WTC11 (cell line): ENCODE data around the gene WDR89. TPM values are rescaled to one million over a fixed set of nuclear protein-coding genes. Genes with fewer than 3 reads are reported as not detected.

Source experiments
- ATAC-seq: fragments of 200-7000 bp; cut with Tn5 transposase; 2 replicates; pipeline ENCODE4 v1.10.0; 2021; ENCODE audit warnings: mild to moderate bottlenecking, moderate library complexity
- CTCF ChIA-PET: fragments of 300-600 bp; sonication (Branson Sonifier 250); formaldehyde crosslinking; loops from one replicate; lab custom pipeline; 2021; ENCODE audit warnings: antibody characterized with exemption; lab: Charles Lee
- POLR2A ChIA-PET: fragments of 350-600 bp; sonication (Branson Sonifier 250); formaldehyde crosslinking; loops from one replicate; lab custom pipeline; 2021; ENCODE audit warnings: antibody characterized with exemption; lab: Charles Lee
- DNase-seq: peaks from one replicate; pipeline ENCODE4 v3.0.0; 2021; ENCODE audit warnings: low spot score
- H3K27ac Mint-ChIP-seq: 2 replicates; pipeline ENCODE4 v1.8.0; 2021; ENCODE audit warnings: mixed read lengths
- H3K27me3 Mint-ChIP-seq: 2 replicates; pipeline ENCODE4 v1.8.0; 2021; ENCODE audit warnings: low read depth, mild to moderate bottlenecking, moderate library complexity, mixed read lengths
- H3K36me3 Mint-ChIP-seq: 2 replicates; pipeline ENCODE4 v1.8.0; 2021; ENCODE audit warnings: mixed read lengths
- H3K4me1 Mint-ChIP-seq: 2 replicates; pipeline ENCODE4 v1.8.0; 2022; ENCODE audit warnings: mixed read lengths
- H3K4me3 Mint-ChIP-seq: 2 replicates; pipeline ENCODE4 v1.8.0; 2021; ENCODE audit warnings: mild to moderate bottlenecking, moderate library complexity, mixed read lengths
- H3K9me3 Mint-ChIP-seq: 2 replicates; pipeline ENCODE4 v1.8.0; 2021; ENCODE audit warnings: mixed read lengths
- ATF1 ChIP-seq: sonication (generic); formaldehyde crosslinking; IDR thresholded peaks from 2 replicates; pipeline ENCODE4 v1.8.1; 2023; ENCODE audit warnings: mild to moderate bottlenecking, moderate library complexity, missing genetic modification reagents
- EMX1 ChIP-seq: fragments of 250-450 bp; sonication (Bioruptor Pico); IDR thresholded peaks from 2 replicates; pipeline ENCODE4 v1.8.0; 2021; ENCODE audit warnings: mild to moderate bottlenecking
- ESRRA ChIP-seq: sonication (generic); formaldehyde crosslinking; IDR thresholded peaks from 2 replicates; pipeline ENCODE4 v1.8.1; 2022; ENCODE audit warnings: mild to moderate bottlenecking, missing genetic modification reagents, borderline replicate concordance
- FOXK1 ChIP-seq: sonication (generic); formaldehyde crosslinking; IDR thresholded peaks from 2 replicates; pipeline ENCODE4 v1.8.0; 2022; ENCODE audit warnings: mild to moderate bottlenecking, moderate library complexity, missing genetic modification reagents
- GRHL2 ChIP-seq: fragments of 250-450 bp; sonication (Bioruptor Pico); IDR thresholded peaks from 2 replicates; pipeline ENCODE4 v1.8.0; 2022; ENCODE audit warnings: mild to moderate bottlenecking, moderate library complexity; ENCODE audit not compliant: insufficient replicate concordance, severe bottlenecking
- HMGA2 ChIP-seq: fragments of 250-450 bp; sonication (Bioruptor Pico); IDR thresholded peaks from 2 replicates; pipeline ENCODE4 v1.4.0; 2021; ENCODE audit warnings: mild to moderate bottlenecking, moderate library complexity
- JAZF1 ChIP-seq: fragments of 250-450 bp; sonication (Bioruptor Pico); IDR thresholded peaks from 2 replicates; pipeline ENCODE4 v1.9.0; 2021; ENCODE audit warnings: moderate library complexity, mild to moderate bottlenecking, inconsistent platforms
- JUN ChIP-seq: sonication (generic); formaldehyde crosslinking; IDR thresholded peaks from 2 replicates; pipeline ENCODE4 v1.8.0; 2023; ENCODE audit warnings: mild to moderate bottlenecking, missing genetic modification reagents
- KAT7 ChIP-seq: sonication (generic); formaldehyde crosslinking; IDR thresholded peaks from 2 replicates; pipeline ENCODE4 v1.8.1; 2023; ENCODE audit warnings: missing genetic modification reagents, mild to moderate bottlenecking, borderline replicate concordance
- NFE2L1 ChIP-seq: sonication (generic); formaldehyde crosslinking; IDR thresholded peaks from 2 replicates; pipeline ENCODE4 v1.8.1; 2023; ENCODE audit warnings: missing genetic modification reagents
- SMAD3 ChIP-seq: sonication (generic); formaldehyde crosslinking; IDR thresholded peaks from 2 replicates; pipeline ENCODE4 v1.8.0; 2022; ENCODE audit warnings: missing genetic modification reagents, mild to moderate bottlenecking, borderline replicate concordance
- SMAD4 ChIP-seq: sonication (generic); formaldehyde crosslinking; IDR thresholded peaks from 2 replicates; pipeline ENCODE4 v1.8.0; 2022; ENCODE audit warnings: mild to moderate bottlenecking, missing genetic modification reagents
- SOX15 ChIP-seq: fragments of 250-450 bp; sonication (Bioruptor Pico); IDR thresholded peaks from 2 replicates; pipeline ENCODE4 v1.9.0; 2021; ENCODE audit warnings: mild to moderate bottlenecking
- TP53 ChIP-seq: sonication (generic); formaldehyde crosslinking; IDR thresholded peaks from 2 replicates; pipeline ENCODE4 v1.8.1; 2023; ENCODE audit warnings: mild to moderate bottlenecking, missing genetic modification reagents
- ZNF138 ChIP-seq: sonication (generic); formaldehyde crosslinking; conservative IDR thresholded peaks from 2 replicates; pipeline ENCODE4 v1.8.1; 2022; ENCODE audit warnings: mild to moderate bottlenecking, moderate library complexity, missing genetic modification reagents
- ZNF263 ChIP-seq: sonication (generic); formaldehyde crosslinking; IDR thresholded peaks from 2 replicates; pipeline ENCODE4 v1.8.1; 2022; ENCODE audit warnings: low read depth, mild to moderate bottlenecking, moderate library complexity, missing genetic modification reagents
- ZNF671 ChIP-seq: fragments of 250-450 bp; sonication (Bioruptor Pico); IDR thresholded peaks from 2 replicates; pipeline ENCODE4 v1.8.0; 2021; ENCODE audit warnings: mild to moderate bottlenecking
- total RNA-seq: library from RNA; stranded (reverse); gene quantifications from 3 replicates; pipeline ENCODE4 v1.2.3, GENCODE V29; 2021
- TF ChIP-seq, protein P1 (sequence below): sonication (generic); formaldehyde crosslinking; IDR thresholded peaks from 2 replicates; pipeline ENCODE4 v1.8.0; 2023; ENCODE audit warnings: missing genetic modification reagents
- TF ChIP-seq, protein P2 (sequence below): sonication (generic); formaldehyde crosslinking; IDR thresholded peaks from 2 replicates; pipeline ENCODE4 v1.8.1; 2023; ENCODE audit warnings: mild to moderate bottlenecking, missing genetic modification reagents, moderate library complexity
- TF ChIP-seq, protein P3 (sequence below): fragments of 250-450 bp; sonication (Bioruptor Pico); IDR thresholded peaks from 2 replicates; pipeline ENCODE4 v2.1.2; 2022; ENCODE audit warnings: mild to moderate bottlenecking, moderate library complexity
- TF ChIP-seq, protein P4 (sequence below): sonication (generic); formaldehyde crosslinking; IDR thresholded peaks from 2 replicates; pipeline ENCODE4 v1.8.0; 2022; ENCODE audit warnings: mild to moderate bottlenecking, missing genetic modification reagents
- TF ChIP-seq, protein P5 (sequence below): sonication (generic); formaldehyde crosslinking; IDR thresholded peaks from 2 replicates; pipeline ENCODE4 v1.8.0; 2022; ENCODE audit warnings: missing genetic modification reagents

WDR89 gene
- total RNA-seq, 1 experiment from 2014 or later = 27.5 TPM

DNA sequence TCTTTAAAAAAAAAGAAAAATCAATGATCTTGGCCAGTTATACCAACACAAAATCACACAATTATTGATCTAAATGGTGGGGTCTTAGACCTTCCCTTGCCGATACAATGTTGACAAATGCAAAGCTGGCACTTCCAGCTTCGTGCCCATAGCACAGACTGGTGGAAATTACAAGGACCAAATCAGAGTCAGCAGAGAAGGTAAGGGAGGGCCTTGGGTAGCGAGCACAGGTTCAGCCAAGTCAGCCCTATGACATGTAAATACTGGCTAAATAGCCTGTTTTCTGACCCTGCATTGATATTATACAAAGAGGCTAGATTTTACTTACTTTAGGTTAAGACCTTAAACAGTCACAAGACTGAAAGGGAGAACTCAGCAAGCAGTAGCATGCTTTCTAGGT lies 30.3 kb upstream of the WDR89 start (continued):
- TF ChIP-seq ZNF138 (CRISPR knock-in tag) (no peak), NFE2L1 (CRISPR knock-in tag) (no peak)
- TF ChIP-seq, protein P1, sequence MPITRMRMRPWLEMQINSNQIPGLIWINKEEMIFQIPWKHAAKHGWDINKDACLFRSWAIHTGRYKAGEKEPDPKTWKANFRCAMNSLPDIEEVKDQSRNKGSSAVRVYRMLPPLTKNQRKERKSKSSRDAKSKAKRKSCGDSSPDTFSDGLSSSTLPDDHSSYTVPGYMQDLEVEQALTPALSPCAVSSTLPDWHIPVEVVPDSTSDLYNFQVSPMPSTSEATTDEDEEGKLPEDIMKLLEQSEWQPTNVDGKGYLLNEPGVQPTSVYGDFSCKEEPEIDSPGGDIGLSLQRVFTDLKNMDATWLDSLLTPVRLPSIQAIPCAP (CRISPR knock-in tag) = no peak

DNA sequence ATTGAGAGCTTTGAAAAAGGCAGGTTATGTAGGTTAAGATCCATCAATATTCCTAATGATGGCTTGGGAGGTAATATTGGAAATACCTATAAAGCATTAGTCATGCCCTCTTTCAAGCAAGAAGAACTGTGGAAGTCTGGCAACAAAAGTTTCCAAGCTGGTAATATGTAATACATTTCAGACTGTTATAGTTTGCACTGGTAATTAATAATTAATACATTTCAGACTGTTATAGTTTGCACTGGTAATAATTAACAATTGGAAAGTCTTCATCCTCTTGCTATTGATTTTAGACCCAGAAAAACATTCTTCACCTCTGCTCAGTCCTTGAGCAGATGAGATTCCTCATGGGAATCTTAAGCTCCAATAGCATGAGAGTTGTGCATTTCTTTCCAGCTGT lies 29.0 kb upstream of the WDR89 start:
- TF ChIP-seq HMGA2 (no peak), KAT7 (CRISPR knock-in tag) (no peak), JAZF1 (CRISPR knock-in tag) (no peak), FOXK1 (CRISPR knock-in tag) (no peak), ATF1 (no peak)
- TF ChIP-seq, protein P2, sequence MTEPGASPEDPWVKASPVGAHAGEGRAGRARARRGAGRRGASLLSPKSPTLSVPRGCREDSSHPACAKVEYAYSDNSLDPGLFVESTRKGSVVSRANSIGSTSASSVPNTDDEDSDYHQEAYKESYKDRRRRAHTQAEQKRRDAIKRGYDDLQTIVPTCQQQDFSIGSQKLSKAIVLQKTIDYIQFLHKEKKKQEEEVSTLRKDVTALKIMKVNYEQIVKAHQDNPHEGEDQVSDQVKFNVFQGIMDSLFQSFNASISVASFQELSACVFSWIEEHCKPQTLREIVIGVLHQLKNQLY (CRISPR knock-in tag) = no peak
- Mint-ChIP-seq H3K27me3 (no peaks in the 10 kb centered on the region), H3K4me3 (no peak overlapping the region), H3K9me3 (no peaks in the 10 kb centered on the region), H3K4me1 (no peaks in the 10 kb centered on the region), H3K36me3 (no peaks in the 10 kb centered on the region), H3K27ac (no peak overlapping the region)
- DNase-seq = no peak
- CTCF ChIA-PET = no interaction called here
- ATAC-seq = no peak
- POLR2A ChIA-PET = interaction anchor here (0.7 kb wide), 1 partner anchor 30 kb away, joined by 4 read pairs; no protein-coding TSS in a partner anchor

DNA sequence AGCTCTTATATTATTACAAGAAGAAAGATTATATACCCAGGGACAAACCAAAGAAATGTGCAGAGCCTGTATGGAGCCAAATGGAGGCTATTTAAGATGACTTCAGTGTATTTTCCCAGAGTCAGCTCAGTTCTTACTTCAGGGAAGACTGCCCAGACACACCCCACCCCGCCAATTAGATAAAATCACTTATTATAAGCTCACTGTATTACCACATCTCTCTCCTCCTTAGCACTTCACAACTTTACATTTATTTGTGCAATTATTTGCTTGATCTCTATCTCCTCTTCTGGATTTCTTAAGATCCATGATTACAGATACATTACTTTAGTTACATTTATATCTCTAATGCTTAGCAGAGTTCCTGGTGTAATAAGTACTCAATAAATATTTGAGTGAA lies 24.7 kb upstream of the WDR89 start:
- no peaks in the 10 kb centered on the region for H3K9me3 Mint-ChIP-seq
- H3K4me3 Mint-ChIP-seq = no peak overlapping the region
- no peaks in the 10 kb centered on the region for H3K27me3 Mint-ChIP-seq
- H3K4me1 Mint-ChIP-seq = no peaks in the 10 kb centered on the region
- CTCF ChIA-PET = no interaction called here
- no peaks in the 10 kb centered on the region for H3K36me3 Mint-ChIP-seq
- POLR2A ChIA-PET = no interaction called here
- TF ChIP-seq HMGA2 (no peak), ZNF263 (CRISPR knock-in tag) (no peak), ZNF671 (no peak), ZNF138 (CRISPR knock-in tag) (no peak), GRHL2 (CRISPR knock-in tag) (no peak), SMAD4 (CRISPR knock-in tag) (no peak), ESRRA (no peak), SOX15 (CRISPR knock-in tag) (no peak)
- TF ChIP-seq, protein P3, sequence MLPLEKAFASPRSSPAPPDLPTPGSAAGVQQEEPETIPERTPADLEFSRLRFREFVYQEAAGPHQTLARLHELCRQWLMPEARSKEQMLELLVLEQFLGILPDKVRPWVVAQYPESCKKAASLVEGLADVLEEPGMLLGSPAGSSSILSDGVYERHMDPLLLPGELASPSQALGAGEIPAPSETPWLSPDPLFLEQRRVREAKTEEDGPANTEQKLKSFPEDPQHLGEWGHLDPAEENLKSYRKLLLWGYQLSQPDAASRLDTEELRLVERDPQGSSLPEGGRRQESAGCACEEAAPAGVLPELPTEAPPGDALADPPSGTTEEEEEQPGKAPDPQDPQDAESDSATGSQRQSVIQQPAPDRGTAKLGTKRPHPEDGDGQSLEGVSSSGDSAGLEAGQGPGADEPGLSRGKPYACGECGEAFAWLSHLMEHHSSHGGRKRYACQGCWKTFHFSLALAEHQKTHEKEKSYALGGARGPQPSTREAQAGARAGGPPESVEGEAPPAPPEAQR (CRISPR knock-in tag) = no peak
- TF ChIP-seq, protein P1 (CRISPR knock-in tag) = no peak
- TF ChIP-seq, all 79 proteins: peak for 0
- no peak for ATAC-seq
- no peak overlapping the region for H3K27ac Mint-ChIP-seq
- DNase-seq = no peak

DNA sequence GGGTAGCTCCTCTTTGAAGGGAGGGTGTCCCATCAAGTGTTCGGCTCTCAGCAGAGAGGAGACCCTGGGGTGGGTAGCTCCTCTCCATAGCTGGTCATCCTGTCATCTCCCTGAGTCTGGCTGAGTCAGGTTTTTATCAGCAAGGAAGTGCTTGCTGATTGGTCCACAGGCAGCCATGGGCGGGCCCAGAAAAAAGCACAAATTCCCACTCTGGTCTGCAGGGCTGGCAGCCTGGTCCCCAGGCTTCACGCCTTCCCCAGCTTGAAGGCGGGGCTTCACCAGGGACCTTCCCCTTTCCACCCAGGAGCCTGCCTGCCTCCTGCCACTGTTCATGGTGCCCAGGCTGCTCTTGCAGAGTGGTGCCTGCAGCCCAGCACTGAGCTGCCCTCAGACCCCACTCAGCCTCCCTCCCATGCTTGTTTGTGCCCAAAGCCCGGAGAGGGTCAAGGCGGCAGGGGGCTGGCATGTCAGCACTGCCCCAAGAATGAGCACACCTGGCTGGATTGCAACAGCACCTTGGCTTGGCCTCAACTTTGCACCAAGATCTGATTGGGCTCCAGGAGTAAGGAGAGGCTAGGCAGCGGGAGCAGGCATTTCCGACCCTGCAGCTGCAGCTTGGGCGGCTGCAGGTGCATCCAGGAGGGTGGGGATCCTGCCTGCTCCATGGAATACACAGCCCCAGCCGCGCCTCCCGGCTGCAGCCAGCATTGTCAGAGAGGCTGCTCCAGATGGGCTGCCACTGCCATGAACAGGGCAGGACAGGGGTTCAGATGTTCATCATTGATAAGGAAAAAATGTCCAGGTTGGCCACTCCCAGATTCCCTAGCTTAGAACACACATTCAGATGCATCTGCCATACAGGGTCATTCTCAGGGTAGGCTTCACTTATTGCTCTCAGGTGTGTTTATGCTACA lies 22.0 kb upstream of the WDR89 start:
- no peaks in the 10 kb centered on the region for H3K27me3 Mint-ChIP-seq
- no peaks in the 10 kb centered on the region for H3K36me3 Mint-ChIP-seq
- ChIA-PET POLR2A (interaction anchor here (0.6 kb wide), 1 partner anchor 40 kb away, joined by 3 read pairs; no protein-coding TSS in a partner anchor), CTCF (no interaction called here)
- no peak overlapping the region for H3K27ac Mint-ChIP-seq
- peak; percentile 25 for DNase-seq
- no peaks in the 10 kb centered on the region for H3K9me3 Mint-ChIP-seq
- peak; percentile 90 for ATAC-seq
- no peak overlapping the region for H3K4me3 Mint-ChIP-seq
- no peaks in the 10 kb centered on the region for H3K4me1 Mint-ChIP-seq
- TF ChIP-seq TP53 (no peak), EMX1 (no peak), SMAD3 (no peak), FOXK1 (CRISPR knock-in tag) (no peak), JUN (CRISPR knock-in tag) (no peak)
- TF ChIP-seq, protein P4, sequence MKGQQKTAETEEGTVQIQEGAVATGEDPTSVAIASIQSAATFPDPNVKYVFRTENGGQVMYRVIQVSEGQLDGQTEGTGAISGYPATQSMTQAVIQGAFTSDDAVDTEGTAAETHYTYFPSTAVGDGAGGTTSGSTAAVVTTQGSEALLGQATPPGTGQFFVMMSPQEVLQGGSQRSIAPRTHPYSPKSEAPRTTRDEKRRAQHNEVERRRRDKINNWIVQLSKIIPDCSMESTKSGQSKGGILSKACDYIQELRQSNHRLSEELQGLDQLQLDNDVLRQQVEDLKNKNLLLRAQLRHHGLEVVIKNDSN (CRISPR knock-in tag) = no peak
- TF ChIP-seq, protein P5, sequence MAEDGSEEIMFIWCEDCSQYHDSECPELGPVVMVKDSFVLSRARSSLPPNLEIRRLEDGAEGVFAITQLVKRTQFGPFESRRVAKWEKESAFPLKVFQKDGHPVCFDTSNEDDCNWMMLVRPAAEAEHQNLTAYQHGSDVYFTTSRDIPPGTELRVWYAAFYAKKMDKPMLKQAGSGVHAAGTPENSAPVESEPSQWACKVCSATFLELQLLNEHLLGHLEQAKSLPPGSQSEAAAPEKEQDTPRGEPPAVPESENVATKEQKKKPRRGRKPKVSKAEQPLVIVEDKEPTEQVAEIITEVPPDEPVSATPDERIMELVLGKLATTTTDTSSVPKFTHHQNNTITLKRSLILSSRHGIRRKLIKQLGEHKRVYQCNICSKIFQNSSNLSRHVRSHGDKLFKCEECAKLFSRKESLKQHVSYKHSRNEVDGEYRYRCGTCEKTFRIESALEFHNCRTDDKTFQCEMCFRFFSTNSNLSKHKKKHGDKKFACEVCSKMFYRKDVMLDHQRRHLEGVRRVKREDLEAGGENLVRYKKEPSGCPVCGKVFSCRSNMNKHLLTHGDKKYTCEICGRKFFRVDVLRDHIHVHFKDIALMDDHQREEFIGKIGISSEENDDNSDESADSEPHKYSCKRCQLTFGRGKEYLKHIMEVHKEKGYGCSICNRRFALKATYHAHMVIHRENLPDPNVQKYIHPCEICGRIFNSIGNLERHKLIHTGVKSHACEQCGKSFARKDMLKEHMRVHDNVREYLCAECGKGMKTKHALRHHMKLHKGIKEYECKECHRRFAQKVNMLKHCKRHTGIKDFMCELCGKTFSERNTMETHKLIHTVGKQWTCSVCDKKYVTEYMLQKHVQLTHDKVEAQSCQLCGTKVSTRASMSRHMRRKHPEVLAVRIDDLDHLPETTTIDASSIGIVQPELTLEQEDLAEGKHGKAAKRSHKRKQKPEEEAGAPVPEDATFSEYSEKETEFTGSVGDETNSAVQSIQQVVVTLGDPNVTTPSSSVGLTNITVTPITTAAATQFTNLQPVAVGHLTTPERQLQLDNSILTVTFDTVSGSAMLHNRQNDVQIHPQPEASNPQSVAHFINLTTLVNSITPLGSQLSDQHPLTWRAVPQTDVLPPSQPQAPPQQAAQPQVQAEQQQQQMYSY = no peak
